ENCODE data around the gene ZNF692.

ZNF692 gene

DNA sequence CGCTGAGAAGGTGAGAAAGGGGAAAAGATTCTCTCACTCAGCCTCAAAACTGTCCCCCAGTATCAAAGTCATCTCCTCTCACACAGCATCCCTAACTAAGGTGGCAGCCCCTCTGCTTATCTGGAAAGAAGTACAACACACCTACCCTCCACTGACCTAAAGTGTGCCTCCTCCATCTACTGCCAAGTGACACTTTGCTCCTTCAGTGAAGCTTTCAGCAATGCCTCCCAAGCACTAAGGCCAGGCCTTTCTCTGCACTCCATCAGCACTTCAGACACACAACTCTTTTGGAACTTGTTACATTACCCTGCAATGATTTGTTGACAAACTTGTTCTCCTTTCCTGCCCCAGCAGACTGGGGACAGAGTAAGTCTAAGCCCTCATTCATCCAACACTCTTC, 34.6 kb downstream of the ZNF692 start:
- TF ChIP-seq, protein P1, sequence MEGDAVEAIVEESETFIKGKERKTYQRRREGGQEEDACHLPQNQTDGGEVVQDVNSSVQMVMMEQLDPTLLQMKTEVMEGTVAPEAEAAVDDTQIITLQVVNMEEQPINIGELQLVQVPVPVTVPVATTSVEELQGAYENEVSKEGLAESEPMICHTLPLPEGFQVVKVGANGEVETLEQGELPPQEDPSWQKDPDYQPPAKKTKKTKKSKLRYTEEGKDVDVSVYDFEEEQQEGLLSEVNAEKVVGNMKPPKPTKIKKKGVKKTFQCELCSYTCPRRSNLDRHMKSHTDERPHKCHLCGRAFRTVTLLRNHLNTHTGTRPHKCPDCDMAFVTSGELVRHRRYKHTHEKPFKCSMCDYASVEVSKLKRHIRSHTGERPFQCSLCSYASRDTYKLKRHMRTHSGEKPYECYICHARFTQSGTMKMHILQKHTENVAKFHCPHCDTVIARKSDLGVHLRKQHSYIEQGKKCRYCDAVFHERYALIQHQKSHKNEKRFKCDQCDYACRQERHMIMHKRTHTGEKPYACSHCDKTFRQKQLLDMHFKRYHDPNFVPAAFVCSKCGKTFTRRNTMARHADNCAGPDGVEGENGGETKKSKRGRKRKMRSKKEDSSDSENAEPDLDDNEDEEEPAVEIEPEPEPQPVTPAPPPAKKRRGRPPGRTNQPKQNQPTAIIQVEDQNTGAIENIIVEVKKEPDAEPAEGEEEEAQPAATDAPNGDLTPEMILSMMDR (IDR thresholded peaks at IDR 0.05) = no peak

DNA sequence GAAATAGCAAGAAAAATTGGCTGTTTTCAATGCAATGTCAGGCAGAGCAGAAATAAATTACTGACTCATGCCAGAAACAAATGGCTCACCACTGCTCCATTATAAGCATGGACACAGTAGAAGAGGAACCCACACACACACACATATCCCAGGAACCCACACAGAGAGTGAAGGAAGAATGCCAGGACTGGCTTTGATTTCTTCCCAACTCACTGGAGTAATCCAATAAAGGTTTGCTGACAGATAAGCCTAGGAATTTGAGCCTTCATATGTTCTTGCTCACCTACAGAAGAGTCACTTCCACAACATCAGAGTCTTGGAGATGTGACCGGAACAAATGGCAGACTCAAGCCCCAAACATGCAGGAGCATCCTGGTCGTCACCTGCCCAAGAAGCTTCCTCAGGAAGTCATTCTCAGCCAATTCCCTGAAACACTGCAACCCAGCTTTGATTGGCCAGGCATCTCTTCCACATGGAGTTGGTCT, 35.3 kb downstream of the ZNF692 start:
- TF ChIP-seq, protein P1 (IDR thresholded peaks at IDR 0.05) = no peak

DNA sequence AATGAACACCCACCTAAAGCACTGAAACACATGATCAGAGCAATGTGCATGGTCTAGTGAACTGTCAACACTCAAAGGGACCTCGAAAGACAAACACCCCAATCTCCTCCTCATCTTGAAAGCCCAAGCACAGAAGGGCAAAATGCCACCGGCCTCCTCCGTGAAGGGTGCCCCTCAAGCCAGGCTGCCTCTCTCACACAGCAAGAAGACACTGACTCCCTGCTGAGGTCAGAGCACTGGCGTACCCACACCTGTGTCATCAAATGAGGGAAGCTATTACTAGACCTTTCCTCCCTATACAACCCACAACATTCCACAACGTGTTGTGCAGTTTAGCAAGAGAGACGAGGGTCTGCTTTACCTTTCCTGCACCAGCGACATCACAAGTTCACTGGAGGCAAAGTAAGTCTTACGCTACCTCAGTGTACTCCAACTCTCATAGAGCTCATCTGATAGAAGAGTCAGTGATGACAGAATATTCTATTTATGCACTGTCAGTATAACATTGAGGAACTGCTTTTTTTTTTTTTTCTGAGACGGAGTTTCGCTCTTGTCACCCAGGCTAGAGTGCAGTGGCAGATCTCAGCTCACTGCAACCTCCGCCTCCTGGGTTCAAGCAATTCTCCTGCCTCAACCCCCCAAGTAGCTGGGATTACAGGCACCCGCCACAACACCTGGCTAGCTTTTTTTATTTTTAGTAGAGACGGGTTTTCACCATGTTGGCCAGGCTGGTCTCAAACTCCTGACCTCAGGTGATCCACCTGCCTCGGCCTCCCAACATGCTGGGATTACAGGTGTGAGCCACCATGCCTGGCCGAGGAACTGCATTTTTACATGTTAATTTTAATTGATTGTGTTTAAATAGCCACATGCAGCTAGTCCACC, 36.5 kb downstream of the ZNF692 start:
- TF ChIP-seq, protein P1 (IDR thresholded peaks at IDR 0.05) = no peak

DNA sequence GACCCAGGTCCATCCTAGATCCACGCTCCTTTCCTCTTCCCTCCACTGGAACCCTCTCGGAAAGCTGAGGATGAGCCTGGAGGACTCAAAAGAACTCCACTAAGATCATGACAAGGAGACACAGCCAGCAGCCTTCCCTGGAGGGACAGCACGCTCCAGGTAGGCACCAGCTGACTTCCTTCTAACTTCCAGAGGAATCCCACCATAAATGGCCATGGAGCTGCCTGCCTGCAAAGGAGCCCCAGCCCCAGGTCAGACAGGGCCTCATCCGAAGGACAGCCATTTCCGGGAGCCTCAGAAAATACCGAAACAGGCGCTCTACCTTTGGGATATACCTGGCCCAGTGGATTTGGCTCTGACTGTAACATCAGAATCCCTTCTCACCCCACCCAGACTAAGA, 37.2 kb downstream of the ZNF692 start:
- TF ChIP-seq, protein P1 (IDR thresholded peaks at IDR 0.05) = no peak

DNA sequence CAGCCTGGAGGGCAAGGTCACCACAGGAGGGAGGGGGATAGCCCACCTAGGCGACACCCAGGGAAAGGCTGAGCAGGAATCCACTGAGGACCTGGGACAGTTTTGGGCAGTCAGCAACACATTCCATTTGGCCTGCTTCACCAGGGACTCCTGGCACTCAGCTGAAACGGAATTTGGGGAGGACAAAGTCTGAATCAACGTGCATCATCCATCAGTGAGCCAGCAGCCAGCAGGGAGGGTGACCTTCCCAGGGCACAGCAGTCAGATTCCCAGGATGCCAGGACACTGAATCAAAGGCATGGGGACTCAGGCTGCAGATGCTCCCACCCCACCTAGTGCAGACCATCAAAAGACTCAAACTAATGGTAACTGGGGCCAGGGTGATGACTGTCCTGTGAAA, 37.8 kb downstream of the ZNF692 start:
- TF ChIP-seq, protein P1 (IDR thresholded peaks at IDR 0.05) = no peak

DNA sequence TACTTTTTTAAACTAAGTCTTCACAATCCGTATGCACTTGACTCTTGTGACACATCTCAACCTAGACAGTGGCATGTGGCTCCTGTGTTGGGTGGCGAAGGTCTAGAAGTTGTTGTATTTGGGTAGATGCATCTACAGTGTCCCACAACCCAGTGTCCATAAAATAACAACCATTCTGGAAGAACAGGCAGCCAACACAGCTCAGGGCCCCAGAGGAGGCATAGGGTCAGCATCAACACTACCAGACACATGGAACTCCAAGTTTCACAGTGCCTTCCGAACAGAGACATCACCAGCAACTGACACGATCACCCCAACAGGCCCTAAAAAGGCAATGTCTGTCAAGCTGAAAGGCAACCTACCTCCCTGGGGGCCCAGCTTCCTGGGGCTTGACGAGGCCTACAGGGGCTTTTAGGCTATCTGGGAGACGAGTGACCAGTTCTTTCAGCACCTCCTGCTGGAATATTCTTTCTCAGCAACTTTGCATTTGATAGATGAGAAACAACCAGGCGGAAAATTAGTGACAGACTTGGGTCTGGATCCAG, 38.8 kb downstream of the ZNF692 start:
- TF ChIP-seq, protein P1 (IDR thresholded peaks at IDR 0.05) = no peak

DNA sequence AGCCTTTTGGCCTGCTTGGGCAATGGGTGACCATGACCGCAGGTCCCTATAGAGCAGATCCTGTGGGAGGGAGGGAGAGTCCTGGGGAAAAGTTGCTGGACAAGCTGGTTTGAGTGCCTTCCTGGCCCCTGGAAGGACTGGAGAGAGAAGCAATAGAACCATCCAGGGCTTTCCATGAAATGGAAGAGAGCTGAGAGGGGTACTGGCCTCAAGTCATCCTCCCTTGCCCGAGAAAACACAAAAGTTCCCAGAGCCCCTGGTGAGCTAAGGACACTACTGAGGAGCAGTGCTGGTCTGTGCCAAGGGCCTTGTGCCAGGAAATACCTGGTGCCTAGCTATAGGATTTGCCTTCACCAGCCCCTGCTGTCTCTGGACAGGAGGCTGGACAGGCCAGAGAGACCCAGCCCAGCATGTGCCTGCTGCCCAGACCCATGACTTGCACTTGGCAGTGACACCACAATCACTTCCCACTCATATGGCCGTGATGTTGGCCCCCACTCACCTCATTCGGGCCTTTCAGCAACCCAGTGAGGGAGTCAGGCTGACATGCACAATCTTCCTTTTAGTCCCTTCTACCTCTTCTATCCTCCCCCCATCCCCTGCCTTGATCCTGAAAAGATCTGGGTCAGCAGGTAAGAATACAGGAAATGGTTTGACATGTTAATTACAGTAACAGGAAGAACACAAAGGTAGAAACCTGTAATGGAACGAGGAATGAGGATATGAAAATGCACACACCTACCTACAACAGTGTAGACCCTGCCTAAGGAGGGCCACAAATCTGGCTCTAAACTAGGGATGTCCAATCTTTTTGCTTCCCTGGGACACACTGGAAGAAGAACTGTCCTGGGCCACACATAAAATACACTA, 40.1 kb downstream of the ZNF692 start:
- TF ChIP-seq, protein P1 (IDR thresholded peaks at IDR 0.05) = no peak
